ENCODE results near the gene PSMD6. TPM values are rescaled to one million over a fixed set of nuclear protein-coding genes. Genes with fewer than 3 reads are reported as not detected.

The PSMD6 gene
- total RNA-seq, 1 experiment from 2014 or later: 66.5 TPM

DNA sequence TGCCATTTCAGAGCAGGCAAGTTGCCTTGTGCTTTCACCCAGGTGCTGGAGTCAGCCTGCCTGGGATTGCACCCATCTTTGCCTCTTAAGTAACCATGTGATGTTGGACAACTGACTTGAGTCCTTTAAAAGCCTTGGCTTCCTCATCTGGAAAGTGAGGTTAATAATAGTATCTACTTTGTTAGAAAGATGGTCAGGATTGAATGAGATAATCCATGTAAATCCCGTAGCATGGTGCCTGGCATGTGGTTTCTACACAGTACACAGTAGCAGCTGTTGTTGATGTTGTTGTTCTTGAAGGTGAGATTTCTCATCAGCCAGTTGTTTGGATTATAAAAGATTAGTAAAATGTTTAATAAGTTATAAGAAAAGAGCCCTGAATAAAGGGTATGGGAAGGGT, 48.8 kb downstream of the PSMD6 start:
- no peaks in the 10 kb centered on the region for H3K36me3 ChIP-seq (ENCODE audit: insufficient read depth, low read length, poor library complexity, severe bottlenecking)
- intact Hi-C loops (cut with micrococcal nuclease; ENCODE audit: unreplicated experiment): no loop called here
- no TSS peak for BruUV-seq (replicated peaks)
- no peak for TF ChIP-seq EZH2 (IDR thresholded peaks at IDR 0.05; ENCODE audit: borderline replicate concordance, low read depth, low read length, poor library complexity, severe bottlenecking)
- no peak for TF ChIP-seq CTCF (conservative IDR thresholded peaks at IDR 0.05; ENCODE audit: low read depth, low read length)
- ChIA-PET POLR2A (ENCODE audit: low non-redundant PET) (no interaction called here), CTCF (no interaction called here)
- H3K9me3 ChIP-seq (ENCODE audit: low read depth, low read length, poor library complexity, severe bottlenecking): no peaks in the 10 kb centered on the region
- DNase-seq (ENCODE audit: low spot score): no peak
- H3K27me3 ChIP-seq (replicated peaks; ENCODE audit: insufficient read depth, low read depth, low read length, poor library complexity): no peaks in the 10 kb centered on the region
- peaks cover 27% of the 10 kb centered on the region for H3K4me1 ChIP-seq (ENCODE audit: insufficient read depth, low read length, poor library complexity, severe bottlenecking)
- H3K4me3 ChIP-seq (ENCODE audit: low read depth, low read length, poor library complexity, severe bottlenecking): no peak overlapping the region
- H3K27ac ChIP-seq (ENCODE audit: low read depth, low read length, poor library complexity, severe bottlenecking): no peak overlapping the region

DNA sequence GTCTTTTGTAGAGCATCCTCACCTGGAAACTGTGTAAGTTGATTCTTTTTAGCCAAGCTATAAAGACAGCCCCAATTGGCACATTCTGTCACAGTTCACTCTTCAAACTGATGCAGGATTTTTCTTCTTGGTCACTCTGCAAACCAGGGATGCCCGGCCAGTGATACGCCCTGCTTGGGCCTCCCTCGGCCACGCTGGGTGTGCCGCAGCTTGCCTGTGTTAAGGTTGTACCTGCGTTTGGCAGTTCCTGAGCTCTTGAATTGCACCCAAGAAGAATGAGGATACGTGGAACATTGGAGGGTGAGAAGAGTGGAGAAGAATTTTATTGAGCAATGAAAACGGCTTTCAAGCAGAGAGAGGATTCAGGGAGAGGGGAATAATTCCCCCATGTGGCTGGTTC, 49.9 kb downstream of the PSMD6 start:
- Histone ChIP-seq H3K4me3 (ENCODE audit: low read depth, low read length, poor library complexity, severe bottlenecking) (no peak overlapping the region), H3K36me3 (ENCODE audit: insufficient read depth, low read length, poor library complexity, severe bottlenecking) (no peaks in the 10 kb centered on the region), H3K9me3 (ENCODE audit: low read depth, low read length, poor library complexity, severe bottlenecking) (no peaks in the 10 kb centered on the region), H3K27ac (ENCODE audit: low read depth, low read length, poor library complexity, severe bottlenecking) (no peak overlapping the region), H3K4me1 (ENCODE audit: insufficient read depth, low read length, poor library complexity, severe bottlenecking) (peaks cover 31% of the 10 kb centered on the region), H3K27me3 (replicated peaks; ENCODE audit: insufficient read depth, low read depth, low read length, poor library complexity) (no peaks in the 10 kb centered on the region)
- intact Hi-C loops (cut with micrococcal nuclease; ENCODE audit: unreplicated experiment): no loop called here
- CTCF ChIA-PET: no interaction called here
- DNase-seq (ENCODE audit: low spot score): no peak
- TF ChIP-seq EZH2 (IDR thresholded peaks at IDR 0.05; ENCODE audit: borderline replicate concordance, low read depth, low read length, poor library complexity, severe bottlenecking) (no peak), CTCF (conservative IDR thresholded peaks at IDR 0.05; ENCODE audit: low read depth, low read length) (no peak)
- POLR2A ChIA-PET (ENCODE audit: low non-redundant PET): no interaction called here
- BruUV-seq (replicated peaks): no TSS peak

GRCh38 chr3:63972987-63973386, 50.3 kb downstream of the PSMD6 start:
- intact Hi-C loops (cut with micrococcal nuclease; ENCODE audit: unreplicated experiment): no loop called here
- POLR2A ChIA-PET (ENCODE audit: low non-redundant PET): no interaction called here
- no peak overlapping the region for H3K27ac ChIP-seq (ENCODE audit: low read depth, low read length, poor library complexity, severe bottlenecking)

More at GRCh38 chr3:63972987-63973386, 50.3 kb downstream of the PSMD6 start:
- CTCF ChIA-PET: no interaction called here
- H3K4me3 ChIP-seq (ENCODE audit: low read depth, low read length, poor library complexity, severe bottlenecking): no peak overlapping the region
- DNase-seq (ENCODE audit: low spot score): no peak
- TF ChIP-seq CTCF (conservative IDR thresholded peaks at IDR 0.05; ENCODE audit: low read depth, low read length): no peak
- no peak for TF ChIP-seq EZH2 (IDR thresholded peaks at IDR 0.05; ENCODE audit: borderline replicate concordance, low read depth, low read length, poor library complexity, severe bottlenecking)
- H3K4me1 ChIP-seq (ENCODE audit: insufficient read depth, low read length, poor library complexity, severe bottlenecking): peaks cover 35% of the 10 kb centered on the region
- no peaks in the 10 kb centered on the region for H3K36me3 ChIP-seq (ENCODE audit: insufficient read depth, low read length, poor library complexity, severe bottlenecking)
- no peaks in the 10 kb centered on the region for H3K27me3 ChIP-seq (replicated peaks; ENCODE audit: insufficient read depth, low read depth, low read length, poor library complexity)
- no peaks in the 10 kb centered on the region for H3K9me3 ChIP-seq (ENCODE audit: low read depth, low read length, poor library complexity, severe bottlenecking)
- no TSS peak for BruUV-seq (replicated peaks)
